HepG2 (cell line): ENCODE data around the gene PLD1. TPM values are rescaled to one million over a fixed set of nuclear protein-coding genes. Genes with fewer than 3 reads are reported as not detected.

Experiments
- ATAC-seq: fragments of 200-7000 bp; cut with Tn5 transposase; 3 replicates; pipeline ENCODE4 v1.9.1; 2020; ENCODE audit warnings: mild to moderate bottlenecking, moderate library complexity
- BruUV-seq: library from RNA; stranded (reverse); fragments of 400-500 nt; replicated peaks from 2 replicates; lab custom pipeline; 2021; lab: Mats Ljungman, UMichigan
- CTCF ChIA-PET: fragments of 300-600 bp; formaldehyde crosslinking; extraction: SDS; loops from one replicate; lab custom pipeline; 2021; ENCODE audit warnings: low total read pairs, inconsistent platforms, low intra/inter-chr PET ratio; lab: Yijun Ruan, JAX
- POLR2A ChIA-PET: fragments of 350-600 bp; sonication (Branson Sonifier 250); formaldehyde crosslinking; loops from one replicate; lab custom pipeline; 2020; ENCODE audit warnings: antibody characterized with exemption, inconsistent platforms; lab: Yijun Ruan, JAX
- DNase-seq: peaks from one replicate; pipeline ENCODE4 v3.0.0-alpha.2; 2015; ENCODE audit warnings: low spot score
- FAIRE-seq: peaks from 3 replicates; lab custom pipeline; 2011; peaks lifted over from hg19 to GRCh38; lab: Jason Lieb, UNC
- H2AFZ ChIP-seq: one replicate; pipeline ENCODE4 v1.6.1; 2011; ENCODE audit warnings: low read length, inconsistent platforms
- H3K27ac ChIP-seq: fragments of 300-600 bp; 3 replicates; pipeline ENCODE4 v1.8.0; 2011; ENCODE audit warnings: mixed run types, mild to moderate bottlenecking, mixed read lengths, low read length, inconsistent platforms; ENCODE audit not compliant: insufficient read depth; ENCODE audit errors: extremely low read length
- H3K27me3 ChIP-seq, 2 experiments: fragments of 200-600 bp in 1 of 2; 2 replicates in 1 of 2; 3 replicates in 1 of 2; pipeline versions ENCODE4 v1.6.0 to v1.8.0; 2011; ENCODE audit warnings: low read length in 2 of 2, mild to moderate bottlenecking in 2 of 2, moderate library complexity in 2 of 2, inconsistent platforms in 1 of 2; ENCODE audit not compliant: insufficient read depth in 2 of 2, control insufficient read depth in 1 of 2
- H3K36me3 ChIP-seq, 2 experiments: fragments of 200-600 bp in 1 of 2; replicated peaks in 1 of 2; 2 replicates in 1 of 2; 3 replicates in 1 of 2; pipeline versions ENCODE4 v1.5.1 to v1.8.0; 2011; ENCODE audit warnings: low read length in 2 of 2, inconsistent platforms in 1 of 2; ENCODE audit not compliant: insufficient read depth in 2 of 2, control insufficient read depth in 1 of 2
- H3K4me1 ChIP-seq: 2 replicates; pipeline ENCODE4 v1.5.1; 2012; ENCODE audit warnings: low read length, inconsistent platforms; ENCODE audit not compliant: insufficient read depth
- H3K4me2 ChIP-seq: 2 replicates; pipeline ENCODE4 v1.6.0; 2011; ENCODE audit warnings: low read depth, low read length, inconsistent platforms
- H3K4me3 ChIP-seq, 3 experiments: fragments of 200-600 bp in 1 of 3; sonication (generic), shearing (Covaris generic) in 1 of 3; replicated peaks in 1 of 3; 2 replicates each; pipeline ENCODE4 v1.5.1; 2011 to 2016; ENCODE audit warnings: low read length in 3 of 3, inconsistent platforms in 2 of 3, low read depth in 2 of 3, mild to moderate bottlenecking in 2 of 3, control low read depth in 1 of 3, mixed read lengths in 1 of 3; ENCODE audit not compliant: insufficient read depth in 1 of 3
- H3K79me2 ChIP-seq: one replicate; pipeline ENCODE4 v1.6.1; 2011; ENCODE audit warnings: low read length, inconsistent platforms; ENCODE audit not compliant: insufficient read depth
- H3K9ac ChIP-seq: 2 replicates; pipeline ENCODE4 v1.6.0; 2011; ENCODE audit warnings: mild to moderate bottlenecking, low read depth, low read length, inconsistent platforms; ENCODE audit not compliant: insufficient read depth
- H3K9me3 ChIP-seq: 2 replicates; pipeline ENCODE4 v1.5.1; 2012; ENCODE audit warnings: mild to moderate bottlenecking, low read length
- H4K20me1 ChIP-seq: 2 replicates; pipeline ENCODE4 v1.6.0; 2011; ENCODE audit warnings: inconsistent platforms, mild to moderate bottlenecking, low read length, moderate library complexity; ENCODE audit not compliant: insufficient read depth
- ZEB1 ChIP-seq: IDR thresholded peaks from 2 replicates; pipeline ENCODE4 v1.6.1; 2012; ENCODE audit warnings: mild to moderate bottlenecking, low read depth, inconsistent platforms; ENCODE audit not compliant: insufficient replicate concordance
- WGBS: methylation state at CpG from one replicate; pipeline ENCODE4 v1.1.6; 2017; ENCODE audit warnings: low lambda C conversion rate; 5-methylcytosine and 5-hydroxymethylcytosine counted together
- in situ Hi-C: cut with HindIII; loops from 2 replicates; pipeline ENCODE4 v1.10.0; 2017; ENCODE audit warnings: low pct_unique_long_range_greater_than_20kb; ENCODE audit not compliant: extremely low pct_ligation_motif_present
- intact Hi-C: fragments of 100-400 bp; cut with micrococcal nuclease; formaldehyde crosslinking; loops from one replicate; pipeline ENCODE4 v1.10.0; 2022; ENCODE audit not compliant: unreplicated experiment
- polyA plus RNA-seq, 8 experiments: library from polyadenylated mRNA; depleted of rRNA in 3 of 8; stranded (reverse) in 7 of 8; unstranded in 1 of 8; fragments of >200 nt; fragmentation: Illumina TruSeq in 4 of 8; extraction: Trizol in 4 of 8; gene quantifications; 2 replicates each; pipeline versions ENCODE4 v1.2.1 to v1.2.3, GENCODE V29; 2011 to 2016; ENCODE audit warnings: low read depth in 4 of 8, missing spikeins in 1 of 8, mixed read lengths in 1 of 8; ENCODE audit not compliant: insufficient read depth in 1 of 8
- total RNA-seq, 5 experiments: library from RNA; depleted of rRNA; stranded (reverse); fragments of >200 nt; fragmentation: Illumina TruSeq; extraction: Trizol; gene quantifications; 2 replicates each; pipeline ENCODE4 v1.2.3, GENCODE V29; 2016; ENCODE audit warnings: low read depth in 1 of 5
- TF ChIP-seq, protein P1 (sequence below): IDR thresholded peaks from 2 replicates; pipeline ENCODE4 v1.6.1; 2016; ENCODE audit warnings: low read depth
- TF ChIP-seq, protein P2 (sequence below): sonication (generic); formaldehyde crosslinking; IDR thresholded peaks from 2 replicates; pipeline ENCODE4 v1.5.1; 2020; ENCODE audit warnings: missing genetic modification reagents, mild to moderate bottlenecking, borderline replicate concordance

Gene PLD1
- total and polyA plus RNA-seq, 2 of the 13 experiments (the other 11 are each of a cell fraction or from before 2014, with no cell fraction given), result 27.1 to 59.4 TPM

DNA sequence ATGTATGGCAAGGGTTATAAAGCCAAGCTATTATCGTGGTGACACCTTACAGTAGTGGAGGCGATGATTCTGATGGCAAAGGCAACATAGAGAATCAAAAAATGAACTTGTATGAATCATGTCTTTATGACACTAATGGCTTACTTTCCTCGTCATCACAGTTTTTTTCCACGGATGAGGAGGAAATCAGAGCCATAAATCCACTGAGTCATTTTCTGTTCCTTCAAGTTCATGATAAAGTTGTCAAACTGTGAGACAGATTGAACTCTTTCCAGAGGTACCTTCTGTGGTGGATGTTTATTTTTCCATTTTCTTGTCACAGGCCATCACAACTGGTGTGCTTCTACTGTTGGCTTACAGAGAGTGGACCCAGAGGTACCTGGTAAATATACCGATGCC lies 41.4 kb upstream of the PLD1 start:
- H3K4me1 ChIP-seq, result peaks cover 41% of the 10 kb centered on the region

More for the DNA sequence above, 41.4 kb upstream of the PLD1 start:
- no peak for TF ChIP-seq ZEB1
- TF ChIP-seq, protein P1, sequence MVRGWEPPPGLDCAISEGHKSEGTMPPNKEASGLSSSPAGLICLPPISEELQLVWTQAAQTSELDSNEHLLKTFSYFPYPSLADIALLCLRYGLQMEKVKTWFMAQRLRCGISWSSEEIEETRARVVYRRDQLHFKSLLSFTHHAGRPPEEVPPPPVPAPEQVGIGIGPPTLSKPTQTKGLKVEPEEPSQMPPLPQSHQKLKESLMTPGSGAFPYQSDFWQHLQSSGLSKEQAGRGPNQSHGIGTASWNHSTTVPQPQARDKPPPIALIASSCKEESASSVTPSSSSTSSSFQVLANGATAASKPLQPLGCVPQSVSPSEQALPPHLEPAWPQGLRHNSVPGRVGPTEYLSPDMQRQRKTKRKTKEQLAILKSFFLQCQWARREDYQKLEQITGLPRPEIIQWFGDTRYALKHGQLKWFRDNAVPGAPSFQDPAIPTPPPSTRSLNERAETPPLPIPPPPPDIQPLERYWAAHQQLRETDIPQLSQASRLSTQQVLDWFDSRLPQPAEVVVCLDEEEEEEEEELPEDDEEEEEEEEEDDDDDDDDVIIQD (CRISPR knock-in tag), result 0 out of 2 replicates have a peak, but pooled peaks have one; percentile 21
- TF ChIP-seq, protein P2, sequence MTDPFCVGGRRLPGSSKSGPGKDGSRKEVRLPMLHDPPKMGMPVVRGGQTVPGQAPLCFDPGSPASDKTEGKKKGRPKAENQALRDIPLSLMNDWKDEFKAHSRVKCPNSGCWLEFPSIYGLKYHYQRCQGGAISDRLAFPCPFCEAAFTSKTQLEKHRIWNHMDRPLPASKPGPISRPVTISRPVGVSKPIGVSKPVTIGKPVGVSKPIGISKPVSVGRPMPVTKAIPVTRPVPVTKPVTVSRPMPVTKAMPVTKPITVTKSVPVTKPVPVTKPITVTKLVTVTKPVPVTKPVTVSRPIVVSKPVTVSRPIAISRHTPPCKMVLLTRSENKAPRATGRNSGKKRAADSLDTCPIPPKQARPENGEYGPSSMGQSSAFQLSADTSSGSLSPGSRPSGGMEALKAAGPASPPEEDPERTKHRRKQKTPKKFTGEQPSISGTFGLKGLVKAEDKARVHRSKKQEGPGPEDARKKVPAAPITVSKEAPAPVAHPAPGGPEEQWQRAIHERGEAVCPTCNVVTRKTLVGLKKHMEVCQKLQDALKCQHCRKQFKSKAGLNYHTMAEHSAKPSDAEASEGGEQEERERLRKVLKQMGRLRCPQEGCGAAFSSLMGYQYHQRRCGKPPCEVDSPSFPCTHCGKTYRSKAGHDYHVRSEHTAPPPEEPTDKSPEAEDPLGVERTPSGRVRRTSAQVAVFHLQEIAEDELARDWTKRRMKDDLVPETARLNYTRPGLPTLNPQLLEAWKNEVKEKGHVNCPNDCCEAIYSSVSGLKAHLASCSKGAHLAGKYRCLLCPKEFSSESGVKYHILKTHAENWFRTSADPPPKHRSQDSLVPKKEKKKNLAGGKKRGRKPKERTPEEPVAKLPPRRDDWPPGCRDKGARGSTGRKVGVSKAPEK (CRISPR knock-in tag), result no peak
- intact Hi-C loops, result no loop called here
- WGBS, result 90% methylated on average over 5 of the region's 5 CpGs
- no peak overlapping the region for H3K9ac ChIP-seq
- ChIA-PET CTCF (no interaction called here), POLR2A (no interaction called here)
- FAIRE-seq (no peak), DNase-seq (no peak), ATAC-seq (no peak)
- H3K4me2 ChIP-seq, result no peak overlapping the region
- H3K36me3 ChIP-seq, result no peaks in the 10 kb centered on the region
- H3K9me3 ChIP-seq, result peaks cover 32% of the 10 kb centered on the region
- in situ Hi-C loops, result no loop called here
- H3K27ac ChIP-seq, result no peak overlapping the region
- no peaks in the 10 kb centered on the region for H4K20me1 ChIP-seq
- BruUV-seq, result no TSS peak
- H3K4me3 ChIP-seq, result no peak overlapping the region
- H3K79me2 ChIP-seq, result no peaks in the 10 kb centered on the region
- H2AFZ ChIP-seq, result no peak overlapping the region
- H3K27me3 ChIP-seq, result no peaks in the 10 kb centered on the region
